ENCODE measurements around the gene MYO10.

Gene MYO10

GRCh38 chr5:16916262-16916878 is 19.7 kb downstream of the MYO10 start:
- DNase-seq (ENCODE audit: low read depth): peak; percentile 97

GRCh38 chr5:16914584-16914983 is 21.5 kb downstream of the MYO10 start:
- no peak for DNase-seq (ENCODE audit: low read depth)

DNA sequence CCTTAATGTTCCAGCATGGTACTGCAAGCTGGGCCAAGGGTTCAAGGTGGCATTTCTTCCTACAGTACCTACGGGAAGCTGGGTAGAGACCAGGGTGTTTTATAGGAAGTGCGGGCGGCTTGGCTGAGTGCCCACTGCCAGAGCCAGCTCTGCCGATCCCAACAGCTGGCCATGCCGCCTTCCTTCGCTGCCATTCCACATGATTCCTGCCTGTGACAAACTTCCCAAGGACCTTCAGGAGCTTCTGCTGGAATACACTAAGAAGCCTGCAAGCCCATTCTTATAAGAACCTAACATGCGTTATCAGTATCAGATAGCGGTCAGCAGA is 22.0 kb downstream of the MYO10 start:
- DNase-seq (ENCODE audit: low read depth): no peak

DNA sequence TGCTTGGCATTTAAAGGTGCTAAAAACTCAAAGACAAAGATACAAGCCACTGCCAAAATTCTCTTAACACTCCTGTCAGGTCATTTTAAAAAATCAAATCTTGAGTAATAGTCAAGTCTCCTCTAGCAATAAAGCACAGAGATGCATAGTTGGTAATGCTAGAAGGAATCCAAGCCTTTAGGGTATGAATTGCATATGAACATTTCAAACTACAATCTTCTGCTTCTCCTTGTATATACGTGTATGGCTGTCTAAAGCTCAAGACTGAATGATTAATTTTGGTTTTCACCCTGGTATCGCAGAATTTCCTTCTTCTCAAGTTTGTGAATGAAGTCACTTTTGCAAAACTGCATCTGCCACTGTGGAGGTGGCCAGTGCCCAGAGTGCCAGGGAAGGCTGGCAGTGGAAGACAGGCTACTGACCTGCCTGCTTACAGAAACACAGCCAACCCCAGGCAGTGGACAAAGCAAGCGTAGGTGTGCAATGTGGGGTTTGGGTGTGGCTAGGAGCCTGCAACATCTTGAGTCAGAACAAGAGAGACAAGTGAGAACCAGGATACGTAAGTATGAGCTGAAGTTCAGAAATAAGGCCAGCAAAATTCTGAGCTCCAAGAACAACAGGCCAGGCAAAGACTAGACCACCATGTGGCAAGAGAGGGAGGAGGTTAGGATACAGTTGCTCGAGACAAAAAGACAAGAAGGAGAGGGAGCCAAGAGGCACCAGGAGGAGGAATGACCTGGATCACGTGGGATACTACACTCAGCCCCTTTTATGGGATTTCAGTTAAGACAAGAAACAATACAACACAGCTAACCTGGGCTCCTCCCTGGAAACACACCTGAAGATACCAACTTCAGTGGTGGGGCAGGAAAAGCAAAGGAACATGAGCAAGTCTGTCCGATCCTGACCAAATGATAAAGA is 22.6 kb downstream of the MYO10 start:
- no peak for DNase-seq (ENCODE audit: low read depth)

- DNase-seq (ENCODE audit: low read depth): no peak
Observed at GRCh38 chr5:16912080-16912479, 24.0 kb downstream of the MYO10 start.

- no peak for DNase-seq (ENCODE audit: low read depth)
Observed at GRCh38 chr5:16909464-16909863, 26.6 kb downstream of the MYO10 start.

- no peak for DNase-seq (ENCODE audit: low read depth)
Observed at GRCh38 chr5:16907270-16907669, 28.8 kb downstream of the MYO10 start.

GRCh38 chr5:16906255-16906654 is 29.8 kb downstream of the MYO10 start:
- no peak for DNase-seq (ENCODE audit: low read depth)

- no peak for DNase-seq (ENCODE audit: low read depth)
Observed at GRCh38 chr5:16903480-16904300, 32.4 kb downstream of the MYO10 start.

- no peak for DNase-seq (ENCODE audit: low read depth)
Observed at GRCh38 chr5:16902846-16903245, 33.2 kb downstream of the MYO10 start.

- no peak for DNase-seq (ENCODE audit: low read depth)
Observed at GRCh38 chr5:16901021-16901644, 35.0 kb downstream of the MYO10 start.

GRCh38 chr5:16899171-16899570 is 36.9 kb downstream of the MYO10 start:
- DNase-seq (ENCODE audit: low read depth): no peak

DNA sequence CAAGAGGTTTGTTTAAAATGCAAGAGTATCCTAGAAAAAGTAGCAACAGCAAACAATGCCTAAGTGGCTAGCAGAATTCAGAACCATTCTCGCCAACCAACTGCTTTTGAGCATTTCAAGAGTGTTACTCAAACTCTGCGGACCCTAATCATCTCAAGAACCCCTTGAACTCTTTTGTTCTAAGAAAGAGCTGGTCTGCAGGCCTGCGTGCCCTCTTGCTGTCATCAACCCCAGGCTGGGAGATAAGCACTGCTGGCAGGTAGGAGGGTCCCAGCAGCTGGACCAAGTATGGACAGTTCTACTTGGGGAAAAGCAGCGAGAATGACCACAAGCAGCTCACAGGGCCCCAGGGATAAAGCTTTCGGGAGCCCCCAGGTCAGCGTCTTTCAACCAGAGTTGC is 38.3 kb downstream of the MYO10 start:
- no peak for DNase-seq (ENCODE audit: low read depth)

GRCh38 chr5:16897284-16897704 is 38.8 kb downstream of the MYO10 start:
- DNase-seq (ENCODE audit: low read depth): peak; percentile 69

DNA sequence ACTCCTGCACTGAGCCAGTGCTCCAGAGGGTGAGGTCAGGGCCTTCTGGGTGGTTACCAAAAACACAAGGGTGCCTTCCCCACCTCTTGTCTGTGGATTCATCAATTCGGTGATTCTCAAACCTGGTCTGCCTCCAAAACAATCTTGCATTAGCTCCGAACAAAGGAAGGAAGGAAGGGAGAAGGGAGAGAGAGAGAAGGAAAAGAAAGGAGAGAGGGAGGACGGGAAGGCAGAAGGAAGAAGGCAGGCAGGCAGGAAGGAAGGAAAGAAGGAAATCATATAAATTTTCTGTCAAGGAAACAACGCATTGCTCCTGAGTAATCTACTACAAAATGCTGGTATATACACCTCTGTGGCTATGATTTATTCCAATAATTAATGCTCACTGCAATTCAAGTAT is 39.3 kb downstream of the MYO10 start:
- DNase-seq (ENCODE audit: low read depth): no peak

DNA sequence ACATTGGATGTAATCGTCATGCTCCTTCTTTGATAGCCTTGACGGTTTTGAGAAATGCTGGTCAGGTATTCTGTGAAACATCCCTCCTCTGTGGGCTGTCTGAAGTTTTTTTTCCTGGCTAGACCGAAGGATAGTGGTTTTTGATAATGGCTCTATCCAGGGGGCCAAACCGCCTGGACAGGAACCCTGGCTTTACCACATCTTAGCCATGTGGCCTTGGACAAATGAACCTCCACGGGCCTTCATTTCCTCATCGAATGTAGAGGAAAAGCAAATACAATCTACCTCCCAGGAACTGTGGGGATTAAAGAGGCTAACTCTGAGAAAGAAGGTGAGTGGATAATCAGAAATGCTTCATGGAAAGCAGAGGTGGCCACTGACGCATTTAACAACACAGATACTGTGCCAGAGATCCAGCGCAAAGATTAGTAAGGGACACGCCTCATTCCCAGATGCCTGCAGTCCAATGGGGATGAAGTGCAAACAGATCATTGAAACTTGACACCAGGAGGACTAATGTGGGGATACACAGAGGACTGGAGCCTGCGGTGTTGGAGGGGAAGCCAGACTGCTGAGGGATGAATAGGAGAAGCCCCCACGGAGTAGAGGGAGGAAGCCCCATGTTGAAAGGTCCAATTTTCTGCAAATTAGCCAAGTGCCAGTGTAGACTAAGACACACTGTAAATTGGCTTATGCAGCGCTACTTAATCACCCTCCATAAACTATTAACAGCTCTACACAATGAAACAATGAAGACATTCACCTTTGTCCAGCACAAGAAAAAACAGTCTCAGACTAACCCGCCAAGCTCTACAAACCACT is 41.6 kb downstream of the MYO10 start:
- peak; percentile 96 for DNase-seq (ENCODE audit: low read depth)

GRCh38 chr5:16891033-16891432 is 45.1 kb downstream of the MYO10 start:
- DNase-seq (ENCODE audit: low read depth): no peak

- DNase-seq (ENCODE audit: low read depth): peak; percentile 66
Observed at GRCh38 chr5:16889972-16890519, 46.0 kb downstream of the MYO10 start.

- DNase-seq (ENCODE audit: low read depth): peak; percentile 52
Observed at GRCh38 chr5:16889203-16889971, 46.7 kb downstream of the MYO10 start.

GRCh38 chr5:16888694-16889124 is 47.4 kb downstream of the MYO10 start:
- peak; percentile 85 for DNase-seq (ENCODE audit: low read depth)

Data from ELR (cell line).